Measurements from ENCODE around the gene ANO10. TPM values are rescaled to one million over a fixed set of nuclear protein-coding genes. Genes with fewer than 3 reads are reported as not detected.
"Not testable (repeated sequence)": the region's sequence is repeated elsewhere in the genome, so short reads cannot be mapped to it uniquely, and the experiment has no call there.

Gene ANO10
- total and polyA plus RNA-seq, 5 donors from 2014 or later: 5.3 to 9.8 (median 6.5) TPM

DNA sequence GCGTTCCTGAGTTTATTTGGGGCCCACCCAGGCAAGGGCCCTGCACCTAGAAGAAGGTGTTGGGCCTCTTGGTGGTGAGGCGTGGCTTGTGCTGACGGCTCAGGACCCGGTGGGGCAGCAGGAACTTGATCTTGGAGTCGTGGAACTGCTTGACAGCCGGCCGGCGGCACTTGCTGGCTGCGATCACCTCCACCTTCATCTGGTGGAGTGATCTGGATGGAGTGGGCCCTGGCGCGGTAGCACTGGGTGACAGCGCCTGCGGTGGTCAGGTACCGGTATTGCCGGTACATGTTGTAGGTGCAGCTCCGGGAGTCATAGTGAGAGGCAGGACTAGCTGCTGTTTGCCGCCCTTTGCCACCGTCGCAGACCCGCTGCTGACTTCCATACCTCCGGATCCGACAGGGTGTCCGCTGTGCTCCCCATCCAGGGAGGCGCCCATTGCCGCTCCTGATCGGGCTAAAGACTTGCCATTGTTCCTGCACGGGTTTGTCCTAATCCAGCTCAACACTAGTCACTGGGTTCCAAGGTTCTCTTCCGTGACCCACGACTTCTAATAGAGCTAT lies 136.8 kb downstream of the ANO10 start:
- DNase-seq: no peak
- Histone ChIP-seq H3K9me3 (ENCODE audit: control insufficient read depth in 2 of 2, low read length in 2 of 2) (no peaks in the 10 kb centered on the region), H3K4me1 (ENCODE audit: control insufficient read depth, insufficient read depth, low read length, poor library complexity, severe bottlenecking) (no peaks in the 10 kb centered on the region), H3K27me3 (ENCODE audit: control insufficient read depth, insufficient read depth, low read length) (no peaks in the 10 kb centered on the region), H3K27ac (ENCODE audit: insufficient read depth, low read length, poor library complexity, severe bottlenecking) (no peak overlapping the region), H3K36me3 (ENCODE audit: control insufficient read depth, insufficient read depth, low read length) (no peaks in the 10 kb centered on the region), H3K4me3 (ENCODE audit: low read depth, low read length) (no peak overlapping the region)
- no peak for ATAC-seq (ENCODE audit: low read depth in 2 of 2)
- Mint-ChIP-seq H3K27ac (peak overlapping the region in 1 of 3 donors; percentile 26), H3K36me3 (peaks cover 9% of the 10 kb centered on the region), H3K9me3 (peaks cover 0 to 6% (median 2%) of the 10 kb centered on the region in 7 donors), H3K4me1 (peaks cover 2 to 38% (median 18%) of the 10 kb centered on the region in 4 donors), H3K4me3 (no peak overlapping the region), H3K27me3 (no peaks in the 10 kb centered on the region)

GRCh38 chr3:43481375-43481774 lies 140.4 kb downstream of the ANO10 start:
- DNase-seq: no peak
- Mint-ChIP-seq H3K27ac (peak overlapping the region in 2 of 3 donors; percentile 39 to 73), H3K27me3 (no peaks in the 10 kb centered on the region), H3K4me3 (peak overlapping the region in 1 of 4 donors; percentile 34), H3K9me3 (peaks cover 0 to 14% (median 2%) of the 10 kb centered on the region in 7 donors), H3K36me3 (peaks cover 14% of the 10 kb centered on the region), H3K4me1 (peaks cover 23 to 69% (median 48%) of the 10 kb centered on the region in 4 donors)
- Histone ChIP-seq H3K9me3 (ENCODE audit: control insufficient read depth in 2 of 2, low read length in 2 of 2) (no peaks in the 10 kb centered on the region), H3K4me3 (ENCODE audit: low read depth, low read length) (no peak overlapping the region), H3K36me3 (ENCODE audit: control insufficient read depth, insufficient read depth, low read length) (no peaks in the 10 kb centered on the region), H3K27ac (ENCODE audit: insufficient read depth, low read length, poor library complexity, severe bottlenecking) (no peak overlapping the region), H3K27me3 (ENCODE audit: control insufficient read depth, insufficient read depth, low read length) (no peaks in the 10 kb centered on the region), H3K4me1 (ENCODE audit: control insufficient read depth, insufficient read depth, low read length, poor library complexity, severe bottlenecking) (peaks cover 25% of the 10 kb centered on the region)
- no peak for ATAC-seq (ENCODE audit: low read depth in 2 of 2)

DNA sequence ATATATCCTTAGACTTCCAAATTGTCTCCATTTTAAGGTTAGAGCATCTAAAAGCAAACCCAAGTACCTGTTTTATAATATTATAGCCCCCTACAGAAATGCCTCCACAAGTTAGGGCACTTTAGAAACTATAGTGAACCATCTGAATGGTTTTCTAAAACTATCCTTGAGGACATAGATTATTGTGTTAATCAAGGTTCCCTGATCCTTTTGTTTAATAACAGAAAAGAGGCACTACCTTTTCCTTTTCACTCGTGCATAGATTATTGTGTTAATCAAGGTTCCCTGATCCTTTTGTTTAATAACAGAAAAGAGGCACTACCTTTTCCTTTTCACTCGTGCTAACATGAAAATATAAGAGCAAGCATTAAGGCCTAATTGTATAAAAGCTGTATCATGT lies 143.0 kb downstream of the ANO10 start:
- H3K27me3 Mint-ChIP-seq: not testable (repeated sequence)

GRCh38 chr3:43478118-43478785 lies 143.6 kb downstream of the ANO10 start:
- peak overlapping the region; percentile 89 for H3K27ac ChIP-seq (ENCODE audit: insufficient read depth, low read length, poor library complexity, severe bottlenecking)
- H3K4me3 Mint-ChIP-seq: peak overlapping the region; percentile 21 to 62 (median 47)
- no peak for ATAC-seq (ENCODE audit: low read depth in 2 of 2)

More for the DNA sequence above, 143.0 kb downstream of the ANO10 start:
- not testable (repeated sequence) for H3K9me3 ChIP-seq (ENCODE audit: control insufficient read depth in 2 of 2, low read length in 2 of 2); H3K36me3 ChIP-seq (ENCODE audit: control insufficient read depth, insufficient read depth, low read length); H3K27me3 ChIP-seq (ENCODE audit: control insufficient read depth, insufficient read depth, low read length); ATAC-seq (ENCODE audit: low read depth in 2 of 2); DNase-seq; H3K4me3 ChIP-seq (ENCODE audit: low read depth, low read length)
- H3K36me3 Mint-ChIP-seq: peaks cover 14% of the 10 kb centered on the region
- H3K27ac ChIP-seq (ENCODE audit: insufficient read depth, low read length, poor library complexity, severe bottlenecking): peak overlapping the region; percentile 89
- H3K27ac Mint-ChIP-seq: peak overlapping the region; percentile 98 to 100 (median 99)
- peaks cover 0 to 14% (median 2%) of the 10 kb centered on the region in 7 donors for H3K9me3 Mint-ChIP-seq
- peak overlapping the region in 1 of 4 donors; percentile 24 for H3K4me3 Mint-ChIP-seq
- H3K4me1 ChIP-seq (ENCODE audit: control insufficient read depth, insufficient read depth, low read length, poor library complexity, severe bottlenecking): peaks cover 26% of the 10 kb centered on the region
- peaks cover 23 to 80% (median 50%) of the 10 kb centered on the region in 4 donors for H3K4me1 Mint-ChIP-seq

GRCh38 chr3:43477600-43477999 lies 144.2 kb downstream of the ANO10 start:
- peak overlapping the region; percentile 98 to 100 (median 99) for H3K27ac Mint-ChIP-seq
- H3K4me1 ChIP-seq (ENCODE audit: control insufficient read depth, insufficient read depth, low read length, poor library complexity, severe bottlenecking): peaks cover 26% of the 10 kb centered on the region
- DNase-seq: peak; percentile 47 to 95 (median 78)
- peaks cover 14% of the 10 kb centered on the region for H3K36me3 Mint-ChIP-seq
- no peaks in the 10 kb centered on the region for H3K27me3 Mint-ChIP-seq
- H3K4me3 Mint-ChIP-seq: peak overlapping the region; percentile 21 to 62 (median 47)
- H3K9me3 ChIP-seq (ENCODE audit: control insufficient read depth in 2 of 2, low read length in 2 of 2): no peaks in the 10 kb centered on the region
- peaks cover 0 to 7% (median 2%) of the 10 kb centered on the region in 7 donors for H3K9me3 Mint-ChIP-seq
- H3K27me3 ChIP-seq (ENCODE audit: control insufficient read depth, insufficient read depth, low read length): no peaks in the 10 kb centered on the region
- peak overlapping the region; percentile 89 for H3K27ac ChIP-seq (ENCODE audit: insufficient read depth, low read length, poor library complexity, severe bottlenecking)
- peak overlapping the region; percentile 61 for H3K4me3 ChIP-seq (ENCODE audit: low read depth, low read length)
- H3K4me1 Mint-ChIP-seq: peaks cover 23 to 75% (median 47%) of the 10 kb centered on the region in 4 donors
- ATAC-seq (ENCODE audit: low read depth in 2 of 2): peak; percentile 99
- no peaks in the 10 kb centered on the region for H3K36me3 ChIP-seq (ENCODE audit: control insufficient read depth, insufficient read depth, low read length)

More at GRCh38 chr3:43478118-43478785, 143.6 kb downstream of the ANO10 start:
- peak overlapping the region; percentile 61 for H3K4me3 ChIP-seq (ENCODE audit: low read depth, low read length)
- H3K27ac Mint-ChIP-seq: peak overlapping the region; percentile 98 to 100 (median 99)
- H3K9me3 Mint-ChIP-seq: peaks cover 0 to 11% (median 2%) of the 10 kb centered on the region in 7 donors
- H3K9me3 ChIP-seq (ENCODE audit: control insufficient read depth in 2 of 2, low read length in 2 of 2): no peaks in the 10 kb centered on the region
- H3K36me3 ChIP-seq (ENCODE audit: control insufficient read depth, insufficient read depth, low read length): no peaks in the 10 kb centered on the region
- H3K4me1 Mint-ChIP-seq: peaks cover 23 to 80% (median 52%) of the 10 kb centered on the region in 4 donors
- H3K27me3 ChIP-seq (ENCODE audit: control insufficient read depth, insufficient read depth, low read length): no peaks in the 10 kb centered on the region
- peaks cover 14% of the 10 kb centered on the region for H3K36me3 Mint-ChIP-seq
- peaks cover 26% of the 10 kb centered on the region for H3K4me1 ChIP-seq (ENCODE audit: control insufficient read depth, insufficient read depth, low read length, poor library complexity, severe bottlenecking)
- DNase-seq: peak in 1 of 3 donors; percentile 26
- H3K27me3 Mint-ChIP-seq: no peaks in the 10 kb centered on the region

GRCh38 chr3:43473737-43474136 lies 148.1 kb downstream of the ANO10 start:
- Histone ChIP-seq H3K27ac (ENCODE audit: insufficient read depth, low read length, poor library complexity, severe bottlenecking) (no peak overlapping the region), H3K4me3 (ENCODE audit: low read depth, low read length) (no peak overlapping the region), H3K27me3 (ENCODE audit: control insufficient read depth, insufficient read depth, low read length) (no peaks in the 10 kb centered on the region), H3K9me3 (ENCODE audit: control insufficient read depth in 2 of 2, low read length in 2 of 2) (no peaks in the 10 kb centered on the region), H3K36me3 (ENCODE audit: control insufficient read depth, insufficient read depth, low read length) (no peaks in the 10 kb centered on the region), H3K4me1 (ENCODE audit: control insufficient read depth, insufficient read depth, low read length, poor library complexity, severe bottlenecking) (peaks cover 24% of the 10 kb centered on the region)
- Mint-ChIP-seq H3K4me1 (peaks cover 23 to 51% (median 35%) of the 10 kb centered on the region in 4 donors), H3K36me3 (peaks cover 4% of the 10 kb centered on the region), H3K9me3 (peaks cover 0 to 7% (median 0%) of the 10 kb centered on the region in 7 donors), H3K4me3 (peak overlapping the region in 1 of 4 donors; percentile 41), H3K27me3 (no peaks in the 10 kb centered on the region), H3K27ac (peak overlapping the region in 2 of 3 donors; percentile 57 to 89)
- ATAC-seq (ENCODE audit: low read depth in 2 of 2) (no peak), DNase-seq (no peak)

DNA sequence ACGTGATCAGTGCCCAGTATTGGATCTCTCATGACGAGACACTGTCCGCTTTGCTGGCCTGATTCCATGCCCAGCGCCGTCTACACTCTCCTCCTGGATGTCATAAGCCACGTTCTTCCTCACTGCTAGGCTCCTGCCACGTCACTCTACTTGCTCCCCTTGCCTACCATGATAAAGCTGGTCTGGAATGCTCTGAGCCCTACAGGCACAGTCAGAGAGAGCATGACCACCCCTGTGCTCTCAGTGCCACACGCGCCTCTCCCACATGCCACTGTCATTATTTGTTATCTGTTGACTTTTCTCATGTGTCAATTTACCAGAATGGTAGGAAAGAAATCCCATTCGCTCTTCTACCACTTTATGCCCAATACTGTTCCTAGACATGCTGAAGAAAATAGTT lies 148.6 kb downstream of the ANO10 start:
- Histone ChIP-seq H3K27ac (ENCODE audit: insufficient read depth, low read length, poor library complexity, severe bottlenecking) (no peak overlapping the region), H3K9me3 (ENCODE audit: control insufficient read depth in 2 of 2, low read length in 2 of 2) (no peaks in the 10 kb centered on the region), H3K36me3 (ENCODE audit: control insufficient read depth, insufficient read depth, low read length) (no peaks in the 10 kb centered on the region), H3K27me3 (ENCODE audit: control insufficient read depth, insufficient read depth, low read length) (no peaks in the 10 kb centered on the region), H3K4me1 (ENCODE audit: control insufficient read depth, insufficient read depth, low read length, poor library complexity, severe bottlenecking) (peaks cover 19% of the 10 kb centered on the region), H3K4me3 (ENCODE audit: low read depth, low read length) (no peak overlapping the region)
- H3K27ac Mint-ChIP-seq: peak overlapping the region in 2 of 3 donors; percentile 1 to 57
- no peaks in the 10 kb centered on the region for H3K27me3 Mint-ChIP-seq
- DNase-seq: no peak
- peaks cover 19 to 47% (median 30%) of the 10 kb centered on the region in 4 donors for H3K4me1 Mint-ChIP-seq
- no peak for ATAC-seq (ENCODE audit: low read depth in 2 of 2)
- H3K36me3 Mint-ChIP-seq: peaks cover 4% of the 10 kb centered on the region
- peaks cover 0 to 7% (median 0%) of the 10 kb centered on the region in 7 donors for H3K9me3 Mint-ChIP-seq
- H3K4me3 Mint-ChIP-seq: no peak overlapping the region

Data from CD4-positive, CD25-positive, alpha-beta regulatory T cell (primary cell).